H9 (cell line): ENCODE measurements around the gene ARHGEF7. TPM values are rescaled to one million over a fixed set of nuclear protein-coding genes. Genes with fewer than 3 reads are reported as not detected.

ENCODE experiments used
- DNase-seq: peaks from one replicate; pipeline ENCODE4 v3.0.0-alpha.2; 2017
- H2AFZ ChIP-seq: one replicate; pipeline ENCODE4 v1.6.1; 2013; ENCODE audit warnings: mild to moderate bottlenecking, low read length, control low read depth, moderate library complexity
- H2AK5ac ChIP-seq: 2 replicates; pipeline ENCODE4 v1.6.1; 2013; ENCODE audit warnings: low read length, control low read depth, mixed read lengths; ENCODE audit not compliant: insufficient read length
- H2BK120ac ChIP-seq: one replicate; pipeline ENCODE4 v1.6.1; 2013; ENCODE audit warnings: low read depth, mild to moderate bottlenecking, low read length, control low read depth, inconsistent platforms; ENCODE audit not compliant: poor library complexity, severe bottlenecking
- H2BK12ac ChIP-seq: 2 replicates; pipeline ENCODE4 v1.6.1; 2013; ENCODE audit warnings: low read length, control low read depth, mixed read lengths, low read depth; ENCODE audit not compliant: insufficient read length
- H2BK15ac ChIP-seq: 2 replicates; pipeline ENCODE4 v1.6.1; 2013; ENCODE audit warnings: low read depth, low read length, control low read depth
- H2BK20ac ChIP-seq: one replicate; pipeline ENCODE4 v1.6.1; 2013; ENCODE audit warnings: low read depth, mild to moderate bottlenecking, low read length, control low read depth, inconsistent platforms; ENCODE audit not compliant: poor library complexity, severe bottlenecking
- H2BK5ac ChIP-seq: 2 replicates; pipeline ENCODE4 v1.6.1; 2013; ENCODE audit warnings: low read length, control low read depth, mixed read lengths; ENCODE audit not compliant: insufficient read length
- H3K14ac ChIP-seq: 2 replicates; pipeline ENCODE4 v1.6.1; 2013; ENCODE audit warnings: low read length, control low read depth; ENCODE audit not compliant: insufficient read depth
- H3K18ac ChIP-seq: 2 replicates; pipeline ENCODE4 v1.6.1; 2013; ENCODE audit warnings: low read depth, mild to moderate bottlenecking, mixed read lengths, low read length, control low read depth; ENCODE audit not compliant: insufficient read length
- H3K23ac ChIP-seq: 2 replicates; pipeline ENCODE4 v1.6.1; 2013; ENCODE audit warnings: low read length, control low read depth, mixed read lengths, low read depth; ENCODE audit not compliant: insufficient read length
- H3K23me2 ChIP-seq: 2 replicates; pipeline ENCODE4 v1.6.1; 2013; ENCODE audit warnings: low read depth, mild to moderate bottlenecking, mixed read lengths, low read length, control low read depth; ENCODE audit not compliant: insufficient read length, poor library complexity, severe bottlenecking
- H3K27ac ChIP-seq: 2 replicates; pipeline ENCODE4 v1.5.1; 2013; ENCODE audit warnings: low read length, control low read depth, mixed read lengths, low read depth; ENCODE audit not compliant: insufficient read length
- H3K27me3 ChIP-seq: 2 replicates; pipeline ENCODE4 v1.6.1; 2013; ENCODE audit warnings: low read length, control low read depth, inconsistent platforms; ENCODE audit not compliant: insufficient read depth
- H3K4ac ChIP-seq: 2 replicates; pipeline ENCODE4 v1.6.1; 2013; ENCODE audit warnings: low read depth, mild to moderate bottlenecking, control low read depth, inconsistent platforms, low read length, moderate library complexity
- H3K4me1 ChIP-seq: 2 replicates; pipeline ENCODE4 v1.6.1; 2013; ENCODE audit warnings: low read length, control low read depth, inconsistent platforms; ENCODE audit not compliant: insufficient read depth
- H3K4me2 ChIP-seq: 2 replicates; pipeline ENCODE4 v1.6.1; 2013; ENCODE audit warnings: low read length, control low read depth, mixed read lengths; ENCODE audit not compliant: insufficient read length, insufficient read depth
- H3K56ac ChIP-seq: 2 replicates; pipeline ENCODE4 v1.6.1; 2013; ENCODE audit warnings: low read depth, mild to moderate bottlenecking, mixed read lengths, low read length, control low read depth; ENCODE audit not compliant: insufficient read length
- H3K79me1 ChIP-seq: 2 replicates; pipeline ENCODE4 v1.6.1; 2013; ENCODE audit warnings: low read depth, mild to moderate bottlenecking, moderate library complexity, low read length, control low read depth, inconsistent platforms; ENCODE audit not compliant: insufficient read depth, poor library complexity, severe bottlenecking
- H3K79me2 ChIP-seq: 2 replicates; pipeline ENCODE4 v1.6.1; 2013; ENCODE audit warnings: low read length, control low read depth, inconsistent platforms; ENCODE audit not compliant: insufficient read depth
- H3K9ac ChIP-seq: 2 replicates; pipeline ENCODE4 v1.6.1; 2013; ENCODE audit warnings: low read length, control low read depth, mixed read lengths; ENCODE audit not compliant: insufficient read length; ENCODE audit errors: extremely low read depth
- H3K9me3 ChIP-seq: one replicate; pipeline ENCODE4 v1.6.1; 2013; ENCODE audit warnings: low read depth, low read length, inconsistent platforms; ENCODE audit not compliant: control insufficient read depth
- H3T11ph ChIP-seq: one replicate; pipeline ENCODE4 v1.6.1; 2013; ENCODE audit warnings: mild to moderate bottlenecking, low read length, control low read depth, inconsistent platforms
- H4K20me1 ChIP-seq: one replicate; pipeline ENCODE4 v1.6.1; 2013; ENCODE audit not compliant: control insufficient read depth, insufficient read length, insufficient read depth
- H4K5ac ChIP-seq: 2 replicates; pipeline ENCODE4 v1.6.1; 2013; ENCODE audit warnings: low read depth, mild to moderate bottlenecking, mixed read lengths, low read length, control low read depth; ENCODE audit not compliant: insufficient read length
- H4K8ac ChIP-seq: replicated peaks from 2 replicates; pipeline ENCODE4 v1.6.1; 2013; ENCODE audit warnings: low read length, control low read depth, mixed read lengths, low read depth; ENCODE audit not compliant: insufficient read length
- H4K91ac ChIP-seq: 2 replicates; pipeline ENCODE4 v1.6.1; 2013; ENCODE audit warnings: low read depth, mild to moderate bottlenecking, moderate library complexity, mixed read lengths, low read length, control low read depth; ENCODE audit not compliant: insufficient read length
- H3K27ac Mint-ChIP-seq, 3 experiments: 2 replicates in 2 of 3; 3 replicates in 1 of 3; pipeline ENCODE4 v1.8.0; 2020 to 2021; ENCODE audit warnings: mixed read lengths in 3 of 3, mild to moderate bottlenecking in 1 of 3, moderate library complexity in 1 of 3
- H3K27me3 Mint-ChIP-seq: 2 replicates; pipeline ENCODE4 v1.8.0; 2021; ENCODE audit warnings: low read depth, mild to moderate bottlenecking, moderate library complexity, mixed read lengths
- H3K36me3 Mint-ChIP-seq, 3 experiments: 2 replicates in 2 of 3; 3 replicates in 1 of 3; pipeline ENCODE4 v1.8.0; 2020 to 2021; ENCODE audit warnings: low read depth in 3 of 3, mixed read lengths in 3 of 3; ENCODE audit not compliant: insufficient read depth in 1 of 3
- H3K4me1 Mint-ChIP-seq, 2 experiments: 2 replicates each; pipeline ENCODE4 v1.8.0; 2020; ENCODE audit warnings: mixed read lengths in 2 of 2
- H3K4me3 Mint-ChIP-seq, 2 experiments: 2 replicates in 1 of 2; 3 replicates in 1 of 2; pipeline ENCODE4 v1.8.0; 2020 to 2021; ENCODE audit warnings: mild to moderate bottlenecking in 2 of 2, mixed read lengths in 2 of 2, moderate library complexity in 1 of 2
- H3K9me3 Mint-ChIP-seq, 2 experiments: 2 replicates in 1 of 2; 3 replicates in 1 of 2; pipeline ENCODE4 v1.8.0; 2020; ENCODE audit warnings: mild to moderate bottlenecking in 2 of 2, mixed read lengths in 2 of 2, moderate library complexity in 1 of 2
- WGBS: extraction: QIAGEN DNeasy Blood & Tissue Kit; methylation state at CpG from one replicate; pipeline ENCODE4 v1.1.7; 2013; ENCODE audit warnings: missing lambda C conversion rate, low lambda C conversion rate, mixed read lengths; ENCODE audit not compliant: insufficient read length; ENCODE audit errors: extremely low coverage; 5-methylcytosine and 5-hydroxymethylcytosine counted together
- total RNA-seq: library from RNA; stranded (reverse); gene quantifications from 2 replicates; pipeline ENCODE4 v1.2.1, GENCODE V29; 2021
- TF ChIP-seq, protein P1 (sequence below): fragments of 200-600 bp; sonication (generic); conservative IDR thresholded peaks from 3 replicates; pipeline ENCODE4 v1.8.0; 2021; ENCODE audit warnings: antibody characterized with exemption, mild to moderate bottlenecking

The ARHGEF7 gene
- total RNA-seq, 1 experiment from 2014 or later = 51.9 TPM

DNA sequence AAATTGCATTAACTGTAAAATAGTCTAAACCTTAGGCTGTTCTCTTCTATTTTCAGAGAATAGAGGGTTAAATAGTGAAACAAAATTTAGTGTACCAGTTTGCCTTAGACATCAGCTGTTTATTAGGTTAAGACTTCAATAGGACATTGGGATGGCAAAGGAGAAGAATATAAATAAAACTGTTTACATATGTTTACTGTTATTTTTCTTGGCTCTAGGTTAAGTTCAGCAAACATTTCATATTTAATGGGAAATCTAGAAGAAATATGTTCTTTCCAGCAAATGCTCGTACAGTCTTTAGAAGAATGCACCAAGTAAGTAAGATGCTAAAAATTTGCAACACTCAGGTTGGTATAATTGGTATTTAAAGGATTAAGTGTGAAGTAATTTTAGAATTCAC is 128.9 kb downstream of the ARHGEF7 start:
- Mint-ChIP-seq H3K27me3 (no peaks in the 10 kb centered on the region), H3K36me3 (peaks cover 14 to 61% (median 54%) of the 10 kb centered on the region in 3 experiments; a peak in 6 of 7 replicates), H3K9me3 (no peaks in the 10 kb centered on the region), H3K4me3 (no peak overlapping the region), H3K4me1 (peaks cover 20 to 22% of the 10 kb centered on the region in 2 experiments), H3K27ac (no peak overlapping the region)
- WGBS = no CpG with 5 or more reads among the region's 1 CpG
- H3K4ac ChIP-seq = no peak overlapping the region
- H3K9ac ChIP-seq = no peak overlapping the region
- H3K79me2 ChIP-seq = no peaks in the 10 kb centered on the region
- H4K5ac ChIP-seq = no peak overlapping the region
- H2BK120ac ChIP-seq = no peak overlapping the region
- no peak overlapping the region for H2BK12ac ChIP-seq
- no peak overlapping the region for H3K56ac ChIP-seq
- no peaks in the 10 kb centered on the region for H3K27me3 ChIP-seq
- no peaks in the 10 kb centered on the region for H3K9me3 ChIP-seq
- peaks cover 5% of the 10 kb centered on the region for H3K79me1 ChIP-seq
- no peak overlapping the region for H3K27ac ChIP-seq
- peaks cover 8% of the 10 kb centered on the region; the same call in 1 of the 2 replicates for H3K4me1 ChIP-seq
- H2BK5ac ChIP-seq = no peak overlapping the region
- H3K18ac ChIP-seq = no peak overlapping the region
- TF ChIP-seq, protein P1, sequence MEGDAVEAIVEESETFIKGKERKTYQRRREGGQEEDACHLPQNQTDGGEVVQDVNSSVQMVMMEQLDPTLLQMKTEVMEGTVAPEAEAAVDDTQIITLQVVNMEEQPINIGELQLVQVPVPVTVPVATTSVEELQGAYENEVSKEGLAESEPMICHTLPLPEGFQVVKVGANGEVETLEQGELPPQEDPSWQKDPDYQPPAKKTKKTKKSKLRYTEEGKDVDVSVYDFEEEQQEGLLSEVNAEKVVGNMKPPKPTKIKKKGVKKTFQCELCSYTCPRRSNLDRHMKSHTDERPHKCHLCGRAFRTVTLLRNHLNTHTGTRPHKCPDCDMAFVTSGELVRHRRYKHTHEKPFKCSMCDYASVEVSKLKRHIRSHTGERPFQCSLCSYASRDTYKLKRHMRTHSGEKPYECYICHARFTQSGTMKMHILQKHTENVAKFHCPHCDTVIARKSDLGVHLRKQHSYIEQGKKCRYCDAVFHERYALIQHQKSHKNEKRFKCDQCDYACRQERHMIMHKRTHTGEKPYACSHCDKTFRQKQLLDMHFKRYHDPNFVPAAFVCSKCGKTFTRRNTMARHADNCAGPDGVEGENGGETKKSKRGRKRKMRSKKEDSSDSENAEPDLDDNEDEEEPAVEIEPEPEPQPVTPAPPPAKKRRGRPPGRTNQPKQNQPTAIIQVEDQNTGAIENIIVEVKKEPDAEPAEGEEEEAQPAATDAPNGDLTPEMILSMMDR = no peak
- no peak overlapping the region for H2BK20ac ChIP-seq
- H3K14ac ChIP-seq = no peak overlapping the region
- H3K4me2 ChIP-seq = no peak overlapping the region
- H2BK15ac ChIP-seq = no peak overlapping the region
- DNase-seq = no peak
- H3T11ph ChIP-seq = no peak overlapping the region
- no peak overlapping the region for H2AK5ac ChIP-seq
- no peak overlapping the region for H2AFZ ChIP-seq
- no peak overlapping the region for H4K8ac ChIP-seq
- no peaks in the 10 kb centered on the region for H3K23me2 ChIP-seq
- no peaks in the 10 kb centered on the region for H4K20me1 ChIP-seq
- no peak overlapping the region for H4K91ac ChIP-seq
- H3K23ac ChIP-seq = no peak overlapping the region
